GM12875 (cell line): Measurements from ENCODE around the gene MBOAT1.

ENCODE experiments used
- H3K4me3 ChIP-seq: one replicate; pipeline ENCODE4 v1.5.1; 2011; ENCODE audit warnings: low read depth, low read length, control low read depth
- TF ChIP-seq, protein P1 (sequence below): IDR thresholded peaks from 2 replicates; pipeline ENCODE4 v1.5.1; 2011; ENCODE audit warnings: low read depth, mild to moderate bottlenecking, control low read depth, inconsistent platforms, low read length, moderate library complexity, borderline replicate concordance; ENCODE audit not compliant: insufficient read depth

The MBOAT1 gene

DNA sequence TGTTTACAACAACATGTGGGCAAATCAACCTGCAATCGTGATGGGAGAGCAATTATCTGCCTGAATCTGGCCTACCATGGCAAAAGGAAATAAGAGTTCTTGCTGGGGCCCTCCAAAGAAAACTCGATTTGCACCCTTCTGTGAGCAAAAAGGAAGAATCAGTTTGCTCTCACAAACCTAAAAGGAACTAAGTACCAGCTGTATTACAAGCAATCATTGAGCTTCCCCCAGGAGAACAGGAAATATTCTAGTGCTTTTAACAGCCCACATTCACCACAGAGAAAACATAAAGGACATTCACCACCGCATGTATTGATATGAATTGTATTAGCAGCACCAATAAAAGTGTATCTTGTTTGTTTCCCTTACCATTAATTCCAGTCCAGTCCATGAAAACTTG lies 75.0 kb downstream of the MBOAT1 start:
- TF ChIP-seq, protein P1, sequence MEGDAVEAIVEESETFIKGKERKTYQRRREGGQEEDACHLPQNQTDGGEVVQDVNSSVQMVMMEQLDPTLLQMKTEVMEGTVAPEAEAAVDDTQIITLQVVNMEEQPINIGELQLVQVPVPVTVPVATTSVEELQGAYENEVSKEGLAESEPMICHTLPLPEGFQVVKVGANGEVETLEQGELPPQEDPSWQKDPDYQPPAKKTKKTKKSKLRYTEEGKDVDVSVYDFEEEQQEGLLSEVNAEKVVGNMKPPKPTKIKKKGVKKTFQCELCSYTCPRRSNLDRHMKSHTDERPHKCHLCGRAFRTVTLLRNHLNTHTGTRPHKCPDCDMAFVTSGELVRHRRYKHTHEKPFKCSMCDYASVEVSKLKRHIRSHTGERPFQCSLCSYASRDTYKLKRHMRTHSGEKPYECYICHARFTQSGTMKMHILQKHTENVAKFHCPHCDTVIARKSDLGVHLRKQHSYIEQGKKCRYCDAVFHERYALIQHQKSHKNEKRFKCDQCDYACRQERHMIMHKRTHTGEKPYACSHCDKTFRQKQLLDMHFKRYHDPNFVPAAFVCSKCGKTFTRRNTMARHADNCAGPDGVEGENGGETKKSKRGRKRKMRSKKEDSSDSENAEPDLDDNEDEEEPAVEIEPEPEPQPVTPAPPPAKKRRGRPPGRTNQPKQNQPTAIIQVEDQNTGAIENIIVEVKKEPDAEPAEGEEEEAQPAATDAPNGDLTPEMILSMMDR: no peak

DNA sequence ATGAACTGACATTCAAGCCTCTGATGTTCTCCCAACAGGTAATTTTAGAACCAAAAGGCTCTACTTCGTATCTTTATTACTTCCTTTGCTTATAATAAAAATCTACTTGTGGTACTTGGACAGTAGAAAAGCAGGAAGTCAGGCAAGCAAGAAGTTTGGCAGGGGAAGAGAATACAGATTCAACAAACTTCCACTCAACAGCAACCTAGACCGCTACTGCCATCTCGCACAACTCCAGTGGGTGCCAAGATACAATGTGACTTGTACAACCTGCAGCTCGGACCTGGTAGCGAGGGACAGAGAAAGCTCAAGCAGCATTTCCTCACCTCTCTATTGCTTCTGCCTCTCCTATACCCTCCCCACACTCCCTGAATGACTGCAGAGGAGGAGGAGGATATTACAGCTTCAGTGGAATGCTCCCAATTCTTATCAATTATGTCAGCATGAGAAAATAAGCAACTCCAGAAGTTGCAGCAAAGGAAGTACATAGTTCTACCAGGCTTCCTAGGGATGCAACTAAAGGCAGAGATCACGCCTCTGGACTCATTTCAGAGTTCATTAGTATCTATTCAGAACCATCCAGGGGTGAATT lies 76.5 kb downstream of the MBOAT1 start:
- TF ChIP-seq, protein P1: no peak
- no peak overlapping the region for H3K4me3 ChIP-seq

More for the DNA sequence above, 75.0 kb downstream of the MBOAT1 start:
- no peak overlapping the region for H3K4me3 ChIP-seq

DNA sequence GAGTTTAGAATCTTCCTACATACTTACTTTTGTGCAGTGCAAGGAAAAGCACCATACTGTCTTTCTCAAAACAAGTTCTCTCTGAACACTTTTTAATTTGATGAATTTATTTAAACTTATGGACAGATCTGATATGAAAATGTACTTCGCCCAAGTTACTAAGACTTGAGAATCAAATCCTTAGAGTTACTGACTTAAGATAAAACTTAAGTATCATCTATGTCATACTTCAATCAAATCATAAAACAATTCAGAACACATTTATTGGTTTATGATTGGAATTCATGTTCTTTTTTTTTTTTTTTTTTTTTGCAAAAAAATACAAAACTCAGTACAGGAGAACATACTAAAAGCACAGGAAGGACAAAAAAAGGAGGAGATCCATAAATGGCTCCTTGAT lies 77.7 kb downstream of the MBOAT1 start:
- no peak overlapping the region for H3K4me3 ChIP-seq
- TF ChIP-seq, protein P1: no peak

DNA sequence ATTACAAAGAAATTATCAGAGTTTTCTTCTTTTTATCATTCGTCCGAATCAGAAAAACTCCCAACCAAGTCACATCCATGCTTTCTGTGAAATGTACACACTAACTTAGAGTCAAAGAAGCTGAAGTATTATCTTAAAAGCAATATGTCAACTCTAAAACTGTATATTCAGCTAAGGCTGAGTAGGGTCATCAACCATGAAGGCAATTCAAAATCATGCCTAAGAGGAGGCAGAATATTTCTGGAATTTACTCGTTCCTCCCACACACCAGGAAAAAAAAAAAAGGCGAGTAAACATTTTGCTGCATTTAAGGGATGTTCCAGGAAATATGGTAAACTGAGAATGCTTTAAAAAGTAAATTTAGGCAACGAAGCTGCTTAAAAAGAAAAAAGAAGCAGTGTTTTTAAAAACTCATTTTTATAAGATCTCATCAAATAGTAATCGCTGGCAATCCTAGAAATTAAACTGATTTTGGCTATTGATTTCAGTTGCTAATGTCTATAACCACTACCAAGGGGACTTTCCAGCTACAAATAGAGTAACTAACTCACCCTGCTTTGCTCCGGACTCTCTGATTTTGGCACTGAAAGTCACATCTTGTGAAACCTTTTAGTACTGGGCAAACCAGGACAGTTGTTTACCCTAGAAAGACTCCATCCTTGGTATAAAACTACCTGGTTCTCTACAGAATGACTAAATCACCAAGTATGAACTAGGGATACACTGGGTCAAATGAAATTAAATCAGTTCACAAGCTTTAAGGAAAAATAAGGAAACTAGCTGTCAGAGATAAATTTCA lies 82.8 kb downstream of the MBOAT1 start:
- no peak overlapping the region for H3K4me3 ChIP-seq
- TF ChIP-seq, protein P1: no peak

DNA sequence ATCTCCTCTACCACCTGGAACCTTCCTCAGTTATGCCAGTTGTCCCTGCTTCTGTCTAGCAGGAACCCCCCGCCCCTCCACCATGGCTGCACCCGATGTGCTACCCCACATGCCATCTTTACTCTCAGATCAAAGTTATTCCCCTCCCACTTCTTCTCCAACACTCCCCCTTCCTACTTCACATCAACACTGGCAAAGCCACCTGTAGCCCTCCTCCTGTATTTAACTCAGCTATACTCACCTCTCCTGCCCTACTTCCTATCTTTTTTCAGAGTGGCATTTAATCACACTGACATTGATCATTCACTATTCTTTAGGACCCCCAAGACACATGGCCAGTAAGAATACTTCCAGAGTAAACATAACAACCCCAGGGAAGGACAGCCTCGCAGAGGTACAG lies 84.3 kb downstream of the MBOAT1 start:
- TF ChIP-seq, protein P1: no peak
- H3K4me3 ChIP-seq: no peak overlapping the region

DNA sequence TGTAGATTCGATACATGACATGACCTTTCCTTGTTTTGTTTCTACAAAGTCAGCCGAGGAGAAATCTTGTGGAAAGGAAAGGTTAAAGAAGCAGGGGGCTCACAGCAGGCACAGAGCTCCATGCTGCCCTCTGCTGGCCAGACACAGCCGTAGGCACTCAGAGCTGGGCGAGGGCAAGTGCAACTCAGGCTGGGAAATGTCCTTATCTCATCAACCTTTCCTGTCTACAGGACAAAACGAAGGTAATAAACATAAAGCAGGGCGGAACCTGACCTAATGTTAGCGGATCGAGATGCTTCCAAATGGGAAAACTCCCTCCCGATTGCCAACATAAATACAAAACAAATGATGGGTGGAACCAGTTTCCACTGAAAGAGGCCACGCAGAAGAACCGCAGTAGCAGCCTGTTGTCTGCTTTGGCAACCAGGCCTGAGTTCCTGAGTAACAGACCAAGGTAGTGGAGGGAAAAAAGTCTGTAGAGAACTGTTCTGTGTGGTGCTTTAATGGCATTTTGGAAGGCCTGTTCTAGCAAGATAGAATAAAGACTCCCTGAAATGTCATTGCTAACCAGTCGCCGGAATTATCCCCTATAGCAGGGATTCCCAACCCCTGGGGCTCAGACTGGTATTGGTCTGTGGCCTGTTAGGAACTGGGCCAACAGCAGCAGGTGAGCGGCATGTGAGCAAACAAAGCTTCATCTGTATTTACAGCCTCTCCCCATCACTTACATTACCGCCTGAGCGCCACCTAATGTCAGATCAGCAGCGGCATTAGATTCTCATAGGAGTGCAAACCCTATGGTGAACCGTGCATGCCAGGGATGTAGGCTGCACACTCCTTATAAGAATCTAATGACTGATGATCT lies 85.2 kb downstream of the MBOAT1 start:
- TF ChIP-seq, protein P1: peak; percentile 95
- H3K4me3 ChIP-seq: no peak overlapping the region
